Measurements from ENCODE around the gene NENF.

The NENF gene

DNA sequence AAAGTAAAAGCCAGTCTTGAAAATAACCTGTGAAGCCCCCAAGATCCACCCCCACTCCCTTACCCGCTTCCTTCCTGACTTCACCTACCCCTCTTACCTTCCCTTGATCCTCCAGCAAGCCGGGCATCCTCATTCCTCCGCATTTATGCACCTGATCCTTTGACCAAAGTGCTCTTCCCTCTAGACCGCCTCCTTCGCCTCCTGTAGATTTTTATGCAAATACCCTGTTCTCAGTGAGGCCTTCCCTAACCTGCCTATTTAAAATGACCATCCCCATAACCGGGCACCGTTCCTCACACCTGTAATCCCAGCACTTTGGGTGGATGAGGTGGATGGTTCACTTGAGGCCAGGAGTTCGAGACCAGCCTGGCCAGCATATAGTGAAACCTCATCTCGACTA, 1.1 kb upstream of the NENF start:
- DNase-seq (ENCODE audit: low read depth) = no peak

- no peak for DNase-seq (ENCODE audit: low read depth)
Measured at GRCh38 chr1:212432272-212432660, 454 bp upstream of the NENF start.

DNA sequence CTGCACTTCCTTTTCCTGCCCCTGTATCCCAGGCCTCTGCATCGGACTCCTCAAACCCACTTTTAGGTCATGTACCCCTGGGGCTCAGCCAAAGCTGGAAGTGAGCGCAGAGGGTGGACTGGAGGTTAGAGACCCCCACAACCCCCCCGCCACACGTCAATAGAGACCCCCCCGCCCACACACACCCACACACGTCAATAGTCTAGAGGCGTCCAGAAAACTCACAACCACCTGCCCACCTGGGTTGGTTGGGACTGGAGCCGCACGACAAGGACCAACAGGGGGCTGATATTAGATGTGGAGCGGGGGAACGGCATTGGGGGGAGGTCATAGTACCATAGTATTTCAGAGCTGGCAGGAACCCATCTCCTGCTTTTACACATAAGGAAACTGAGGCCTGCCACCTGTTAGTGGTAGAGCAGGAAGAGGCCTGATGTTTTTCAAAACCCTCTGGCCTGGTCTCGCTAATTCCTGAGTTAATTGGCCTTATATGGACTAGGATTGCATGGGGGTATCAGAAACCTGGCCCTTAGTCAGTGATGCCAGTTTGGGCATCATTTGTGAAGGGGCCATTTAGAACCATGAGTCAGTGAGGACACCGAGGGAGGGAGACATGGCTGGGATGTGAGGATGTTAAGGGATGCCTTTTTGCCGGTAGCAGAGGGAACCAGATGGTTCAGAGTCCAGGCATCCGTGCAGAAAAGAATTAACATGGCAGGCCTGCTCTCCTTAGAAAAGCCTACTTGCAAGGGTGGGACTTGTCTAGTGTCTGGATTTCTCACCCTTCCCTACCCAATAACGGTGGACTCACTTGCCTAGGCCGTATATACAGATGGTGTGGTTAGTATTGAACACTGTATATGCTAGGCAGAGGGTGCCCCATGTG, 1.1 kb downstream of the NENF start:
- no peak for DNase-seq (ENCODE audit: low read depth)

GRCh38 chr1:212434992-212435391, 2.3 kb downstream of the NENF start:
- no peak for DNase-seq (ENCODE audit: low read depth)

DNA sequence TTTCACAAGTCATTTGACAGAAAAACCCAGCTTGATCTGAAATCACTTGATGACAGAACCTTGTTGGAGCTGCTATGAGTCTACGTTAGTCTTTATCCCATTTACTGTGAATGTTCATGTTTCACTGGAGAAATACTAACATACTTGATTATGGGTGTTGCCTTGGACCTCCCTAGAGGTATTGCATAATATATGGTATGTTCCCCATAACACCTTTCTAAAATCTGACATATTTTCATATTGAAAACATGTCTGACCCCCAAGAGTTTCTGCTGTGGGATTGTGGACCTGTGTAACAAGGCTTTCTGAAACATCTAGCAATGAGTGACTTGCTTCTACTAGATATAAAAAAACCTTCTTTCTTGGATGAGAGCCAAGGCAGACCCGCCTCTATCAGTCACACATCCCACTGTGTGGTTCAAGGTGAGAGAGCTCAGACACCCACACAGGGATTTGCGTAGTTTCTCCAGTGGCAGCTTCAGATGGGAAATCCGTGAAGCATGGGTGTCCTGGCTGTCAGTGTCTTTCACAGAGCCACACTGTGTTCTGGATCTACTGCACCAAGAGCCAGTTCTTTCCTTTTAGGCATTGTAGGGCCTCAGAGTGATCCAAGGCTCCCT, 4.6 kb downstream of the NENF start:
- DNase-seq (ENCODE audit: low read depth) = no peak

- DNase-seq (ENCODE audit: low read depth) = no peak
Measured at GRCh38 chr1:212438831-212439237, 6.1 kb downstream of the NENF start.

DNA sequence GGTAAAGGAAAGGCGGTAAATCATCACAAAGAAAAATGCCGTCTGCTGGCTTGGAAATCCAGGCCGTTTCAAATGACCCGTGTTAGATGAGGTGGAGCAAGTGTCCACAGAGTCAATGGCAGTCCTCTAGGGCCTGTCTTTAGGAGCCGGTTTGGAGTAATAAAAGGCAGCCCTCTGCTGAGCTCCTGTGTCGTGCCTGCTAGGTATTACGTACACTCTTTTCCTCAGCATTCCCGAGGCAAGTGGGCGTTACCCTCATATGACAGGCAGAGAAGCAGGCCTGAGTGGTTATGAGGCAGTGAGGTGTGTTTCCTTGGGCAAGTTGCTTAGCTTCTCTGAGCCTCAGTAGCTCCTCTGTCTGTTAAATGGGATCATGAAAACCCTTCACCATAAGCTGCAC, 7.7 kb downstream of the NENF start:
- no peak for DNase-seq (ENCODE audit: low read depth)

- no peak for DNase-seq (ENCODE audit: low read depth)
Measured at GRCh38 chr1:212442408-212442807, 9.7 kb downstream of the NENF start.

GRCh38 chr1:212446333-212446732, 13.6 kb downstream of the NENF start:
- DNase-seq (ENCODE audit: low read depth) = no peak

DNA sequence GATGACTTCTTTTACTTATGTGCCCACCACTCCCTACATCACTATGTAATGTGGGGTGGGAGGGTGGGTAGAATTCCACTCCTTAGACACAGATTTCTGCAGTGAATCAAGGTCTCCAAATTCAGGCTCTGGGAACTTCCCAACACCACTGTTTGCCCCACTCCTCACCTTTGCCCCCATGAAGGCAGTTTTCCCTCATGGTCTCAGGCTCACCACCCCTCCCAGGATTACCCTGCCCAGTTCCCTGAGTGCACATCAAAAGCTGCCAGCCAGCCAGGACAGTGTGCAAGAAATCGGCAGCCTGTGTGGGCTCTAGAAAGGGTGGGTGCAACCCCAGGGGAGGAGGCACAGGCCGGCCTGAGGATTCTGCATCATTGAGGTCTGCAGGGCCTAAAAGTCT, 14.8 kb downstream of the NENF start:
- no peak for DNase-seq (ENCODE audit: low read depth)

GRCh38 chr1:212450331-212450881, 17.7 kb downstream of the NENF start:
- DNase-seq (ENCODE audit: low read depth) = no peak

- DNase-seq (ENCODE audit: low read depth) = no peak
Measured at GRCh38 chr1:212451416-212452322, 18.9 kb downstream of the NENF start.

DNA sequence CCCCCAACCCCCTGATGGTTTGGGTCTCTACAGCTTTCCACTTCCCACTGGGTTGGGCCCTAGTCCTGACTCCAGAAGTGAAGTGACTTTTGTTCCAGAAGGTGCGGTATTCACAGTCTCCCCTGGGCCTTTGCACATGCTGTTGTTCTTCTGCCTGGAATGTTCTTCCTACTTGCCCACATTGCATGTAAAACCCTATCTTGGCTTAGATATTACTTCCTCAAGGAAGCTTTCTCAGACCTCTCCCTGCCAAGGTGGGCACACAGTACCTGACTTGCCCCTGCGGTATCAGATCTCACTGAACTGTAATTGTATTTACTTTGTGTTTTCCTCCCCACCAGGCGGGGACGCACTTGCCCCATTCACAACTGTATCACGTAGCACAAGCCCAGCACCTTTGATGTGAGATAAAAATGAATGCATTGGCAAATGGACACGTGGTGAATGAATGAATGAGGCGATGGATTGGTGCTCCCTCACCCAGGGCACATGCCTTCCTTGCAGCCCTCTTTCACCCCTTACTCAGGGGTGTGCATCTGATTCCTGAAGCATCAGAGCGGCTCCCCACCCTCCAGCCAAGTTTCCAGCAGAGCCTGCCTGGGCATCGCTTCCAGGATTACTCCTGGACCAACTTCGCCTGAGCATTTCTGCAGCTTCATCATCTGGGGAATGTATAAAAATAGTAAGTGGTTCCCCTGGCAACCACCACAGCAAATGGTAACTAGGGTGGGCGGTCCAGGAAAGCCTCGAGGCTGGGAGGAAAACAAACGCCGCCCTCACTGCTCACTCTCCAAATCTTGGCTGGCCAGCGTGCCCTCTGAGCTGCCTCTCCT, 19.8 kb downstream of the NENF start:
- DNase-seq (ENCODE audit: low read depth) = no peak

DNA sequence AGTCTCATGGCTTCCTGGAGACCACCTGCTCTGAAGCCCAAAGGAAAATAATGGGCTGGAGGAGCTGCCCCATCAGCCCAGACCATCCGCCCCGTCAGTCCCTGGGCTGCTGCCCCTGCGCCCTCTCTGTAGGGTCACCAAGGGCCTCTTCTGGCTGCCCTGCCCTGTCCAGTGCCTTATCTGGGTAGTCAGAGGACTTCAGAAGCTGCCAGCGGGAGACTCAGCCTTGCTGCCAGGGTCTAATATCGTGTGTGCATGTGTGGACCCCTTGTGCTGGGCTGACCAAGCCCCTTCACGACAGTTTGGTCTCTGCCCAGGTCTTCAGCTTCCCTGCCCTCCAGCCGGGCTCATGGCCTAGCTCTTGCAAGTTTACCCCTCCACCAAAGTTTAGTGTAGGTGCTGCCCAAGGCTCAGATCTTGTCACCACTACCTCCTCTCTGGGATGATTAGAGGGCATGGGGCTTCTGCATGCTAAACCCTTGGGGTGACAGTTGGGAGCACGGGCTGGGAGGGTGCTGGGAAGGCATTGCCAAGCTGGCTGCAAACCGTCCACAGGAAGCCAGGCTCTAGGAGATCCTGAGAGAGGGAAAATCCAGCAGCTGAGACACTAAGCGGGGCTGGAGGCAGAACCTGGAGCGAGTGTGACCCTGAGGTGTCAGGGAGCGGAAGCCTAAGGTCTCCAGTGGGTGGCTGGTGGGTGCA, 20.6 kb downstream of the NENF start:
- no peak for DNase-seq (ENCODE audit: low read depth)

DNA sequence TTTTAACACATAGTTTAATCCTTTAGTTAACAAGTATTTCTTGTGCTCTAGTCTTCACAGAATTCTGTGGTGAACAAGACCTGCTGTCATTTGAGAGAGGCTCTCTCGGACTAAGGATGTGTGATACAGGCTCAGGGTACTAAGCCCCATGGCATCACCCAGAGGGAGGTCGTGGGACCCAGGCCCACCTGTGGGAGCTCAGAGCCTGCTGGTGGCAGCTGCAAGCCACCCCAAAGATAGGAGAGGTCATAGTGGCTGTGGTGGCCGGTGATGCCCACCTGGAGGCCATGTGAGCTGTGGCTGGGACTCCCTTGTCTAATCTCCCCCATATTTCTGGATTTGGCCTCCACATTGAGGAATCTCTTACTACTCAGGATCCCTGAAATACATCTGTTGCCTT, 22.0 kb downstream of the NENF start:
- no peak for DNase-seq (ENCODE audit: low read depth)

- DNase-seq (ENCODE audit: low read depth) = no peak
Measured at GRCh38 chr1:212455401-212455800, 22.7 kb downstream of the NENF start.

DNA sequence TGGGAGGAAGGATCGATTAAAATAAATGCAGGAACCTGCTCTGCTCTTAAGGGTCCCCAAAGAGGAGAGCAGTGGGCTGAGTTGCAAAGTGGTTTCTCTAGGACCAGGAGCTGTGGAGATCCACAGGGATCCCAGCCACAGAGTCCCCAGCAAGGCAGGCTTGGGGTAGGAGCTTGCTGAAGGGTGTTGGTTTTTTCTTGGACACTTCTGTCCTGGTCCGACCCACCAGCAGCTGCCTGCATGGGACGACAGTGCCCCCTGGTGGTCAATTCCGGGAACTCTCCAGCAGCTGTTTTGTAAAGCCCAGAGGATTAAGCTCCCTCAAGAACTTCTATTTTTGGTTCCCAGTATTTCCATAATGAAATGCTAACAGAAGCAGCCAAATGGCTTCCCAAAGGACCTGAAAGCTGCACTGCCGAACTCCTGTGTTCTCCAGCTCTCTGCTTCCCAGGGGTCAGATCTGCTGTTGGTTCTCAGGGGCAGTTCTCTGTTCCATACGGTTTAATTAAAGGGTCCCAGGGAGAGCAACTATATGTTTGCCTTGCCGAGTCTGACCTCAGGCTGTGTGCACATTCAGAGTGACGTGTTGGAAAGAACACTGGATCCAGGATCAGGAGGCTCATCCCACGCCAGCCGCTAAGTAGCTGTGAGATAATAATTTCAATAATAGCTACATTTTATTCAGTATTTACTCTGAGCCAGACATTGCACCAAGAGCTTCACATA, 23.2 kb downstream of the NENF start:
- peak; percentile 83 for DNase-seq (ENCODE audit: low read depth)

- peak; percentile 37 for DNase-seq (ENCODE audit: low read depth)
Measured at GRCh38 chr1:212457740-212458338, 25.1 kb downstream of the NENF start.

GRCh38 chr1:212458817-212459216, 26.1 kb downstream of the NENF start:
- DNase-seq (ENCODE audit: low read depth) = no peak

DNA sequence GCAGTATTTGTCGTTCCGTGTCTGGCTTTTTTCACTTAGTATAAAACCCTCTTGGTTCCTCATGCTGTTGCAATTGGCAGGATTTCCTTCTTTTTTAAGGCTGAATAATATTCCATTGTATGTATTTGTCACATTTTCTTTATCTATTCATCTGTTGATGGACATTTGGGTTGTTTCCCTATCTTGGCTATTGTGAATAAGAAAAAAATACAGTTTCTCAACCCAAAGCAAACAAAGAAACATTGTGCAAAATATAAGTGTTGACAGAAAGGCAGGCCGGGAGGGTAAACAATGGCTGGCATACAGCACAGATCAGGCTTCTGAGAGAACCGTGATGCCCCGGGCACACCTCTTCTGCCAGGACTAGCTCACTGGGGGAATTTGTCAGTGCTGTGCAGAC, 26.9 kb downstream of the NENF start:
- no peak for DNase-seq (ENCODE audit: low read depth)

All from stimulated activated CD8-positive, alpha-beta memory T cell treated with anti-CD3 and anti-CD28 coated beads, Interleukin-15, amount 100 ng/mL, for 1 hour (primary cell).